GM23248 (cell line): ENCODE measurements around the gene CCDC90B.

ENCODE experiments used
- EZH2 ChIP-seq: fragments of 200-600 bp; sonication (generic); IDR thresholded peaks from 2 replicates; pipeline ENCODE4 v1.6.1; 2018; ENCODE audit warnings: antibody characterized with exemption, mild to moderate bottlenecking; ENCODE audit not compliant: insufficient read depth, poor library complexity, severe bottlenecking
- EZH2phosphoT487 ChIP-seq: fragments of 200-600 bp; sonication (generic); IDR thresholded peaks from 2 replicates; pipeline ENCODE4 v1.6.1; 2018; ENCODE audit warnings: antibody characterized with exemption, moderate library complexity, mild to moderate bottlenecking, low read depth; ENCODE audit not compliant: insufficient read depth

DNA sequence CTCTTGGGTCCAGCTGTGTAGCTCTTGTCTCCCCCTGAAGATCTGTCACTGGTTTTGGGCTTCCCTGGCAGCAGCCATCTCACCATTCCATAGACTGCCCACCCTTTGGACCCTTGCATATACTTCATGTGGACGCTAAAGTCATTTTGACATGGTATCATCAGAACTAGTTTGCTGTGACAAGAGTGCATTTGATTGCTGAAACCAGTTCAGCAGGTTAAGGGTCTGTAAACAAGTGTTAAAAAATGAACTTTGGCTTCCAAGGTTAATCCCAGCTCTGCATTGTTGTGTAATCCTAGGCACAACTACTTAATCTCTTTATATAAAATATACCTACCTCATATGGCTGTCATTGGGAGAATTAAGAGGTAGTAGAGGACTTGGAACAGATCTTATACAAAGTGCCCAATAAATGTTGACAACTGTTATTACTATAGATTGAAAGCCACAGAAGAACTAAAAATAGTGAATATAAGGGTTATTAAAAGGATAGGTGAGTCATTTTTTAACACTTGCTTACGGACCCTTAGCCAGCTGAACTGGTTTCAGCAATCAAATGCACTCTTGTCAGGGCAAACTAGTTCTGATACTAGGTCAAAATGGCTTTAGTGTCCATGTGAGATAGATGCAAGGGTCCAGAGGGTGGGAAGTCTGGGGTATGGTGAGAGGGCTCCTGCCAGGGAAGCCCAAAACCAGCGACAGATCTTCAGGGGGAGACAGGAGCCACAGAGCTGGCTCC is 29.4 kb downstream of the CCDC90B start:
- no peak for TF ChIP-seq EZH2
- TF ChIP-seq EZH2phosphoT487: no peak
